GM12801 (cell line): Measurements from ENCODE around the gene STKLD1.

Experiments used
- TF ChIP-seq, protein P1 (sequence below): IDR thresholded peaks from one replicate; pipeline ENCODE4 v1.5.1; 2011; ENCODE audit warnings: control low read depth; ENCODE audit not compliant: insufficient read length; ENCODE audit errors: extremely low read depth

The STKLD1 gene

DNA sequence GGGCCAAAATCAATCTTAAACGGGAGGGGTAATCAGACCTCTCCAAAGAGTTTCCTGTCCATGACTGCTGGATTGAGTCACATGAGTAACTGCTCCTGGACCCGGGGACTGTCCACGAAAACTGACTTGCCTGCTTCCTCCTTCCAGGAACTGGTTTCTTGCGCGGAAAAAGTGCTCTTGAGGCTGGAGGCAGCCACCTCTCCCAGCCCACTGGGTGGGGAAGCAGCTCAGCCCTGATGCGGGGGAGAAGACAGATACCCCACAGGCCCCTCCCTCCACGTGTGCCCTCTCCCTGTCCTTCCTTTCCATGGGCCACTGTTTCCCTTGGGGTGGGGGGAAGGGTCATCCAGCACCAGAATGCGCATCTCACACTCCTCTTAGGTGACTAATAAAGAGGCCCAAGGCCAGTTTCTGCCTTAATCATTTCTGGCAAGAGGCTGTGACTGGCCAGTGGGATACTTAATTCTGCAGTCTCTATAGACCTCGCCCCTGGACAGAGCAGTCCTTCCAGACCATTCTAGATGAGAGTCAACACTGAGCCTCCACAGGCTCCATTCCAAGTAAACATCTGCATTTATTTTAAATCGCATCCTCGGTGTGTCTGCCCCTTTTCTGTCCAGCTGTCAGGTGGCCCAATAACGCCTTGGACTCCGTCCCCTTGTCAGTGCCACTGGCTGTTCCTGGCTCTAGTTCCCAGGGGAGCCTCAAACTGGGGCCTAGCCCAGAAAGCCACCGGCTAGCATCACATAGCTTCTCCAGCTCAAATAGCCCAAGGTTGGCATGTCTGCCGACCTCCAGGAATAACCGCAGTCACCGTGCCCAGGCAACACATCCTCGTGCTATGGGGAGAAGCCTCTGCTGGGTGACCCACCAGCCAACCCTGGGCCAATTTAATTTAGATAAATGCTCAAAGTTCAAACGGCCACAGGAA lies 29.6 kb downstream of the STKLD1 start:
- TF ChIP-seq, protein P1, sequence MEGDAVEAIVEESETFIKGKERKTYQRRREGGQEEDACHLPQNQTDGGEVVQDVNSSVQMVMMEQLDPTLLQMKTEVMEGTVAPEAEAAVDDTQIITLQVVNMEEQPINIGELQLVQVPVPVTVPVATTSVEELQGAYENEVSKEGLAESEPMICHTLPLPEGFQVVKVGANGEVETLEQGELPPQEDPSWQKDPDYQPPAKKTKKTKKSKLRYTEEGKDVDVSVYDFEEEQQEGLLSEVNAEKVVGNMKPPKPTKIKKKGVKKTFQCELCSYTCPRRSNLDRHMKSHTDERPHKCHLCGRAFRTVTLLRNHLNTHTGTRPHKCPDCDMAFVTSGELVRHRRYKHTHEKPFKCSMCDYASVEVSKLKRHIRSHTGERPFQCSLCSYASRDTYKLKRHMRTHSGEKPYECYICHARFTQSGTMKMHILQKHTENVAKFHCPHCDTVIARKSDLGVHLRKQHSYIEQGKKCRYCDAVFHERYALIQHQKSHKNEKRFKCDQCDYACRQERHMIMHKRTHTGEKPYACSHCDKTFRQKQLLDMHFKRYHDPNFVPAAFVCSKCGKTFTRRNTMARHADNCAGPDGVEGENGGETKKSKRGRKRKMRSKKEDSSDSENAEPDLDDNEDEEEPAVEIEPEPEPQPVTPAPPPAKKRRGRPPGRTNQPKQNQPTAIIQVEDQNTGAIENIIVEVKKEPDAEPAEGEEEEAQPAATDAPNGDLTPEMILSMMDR = no peak

DNA sequence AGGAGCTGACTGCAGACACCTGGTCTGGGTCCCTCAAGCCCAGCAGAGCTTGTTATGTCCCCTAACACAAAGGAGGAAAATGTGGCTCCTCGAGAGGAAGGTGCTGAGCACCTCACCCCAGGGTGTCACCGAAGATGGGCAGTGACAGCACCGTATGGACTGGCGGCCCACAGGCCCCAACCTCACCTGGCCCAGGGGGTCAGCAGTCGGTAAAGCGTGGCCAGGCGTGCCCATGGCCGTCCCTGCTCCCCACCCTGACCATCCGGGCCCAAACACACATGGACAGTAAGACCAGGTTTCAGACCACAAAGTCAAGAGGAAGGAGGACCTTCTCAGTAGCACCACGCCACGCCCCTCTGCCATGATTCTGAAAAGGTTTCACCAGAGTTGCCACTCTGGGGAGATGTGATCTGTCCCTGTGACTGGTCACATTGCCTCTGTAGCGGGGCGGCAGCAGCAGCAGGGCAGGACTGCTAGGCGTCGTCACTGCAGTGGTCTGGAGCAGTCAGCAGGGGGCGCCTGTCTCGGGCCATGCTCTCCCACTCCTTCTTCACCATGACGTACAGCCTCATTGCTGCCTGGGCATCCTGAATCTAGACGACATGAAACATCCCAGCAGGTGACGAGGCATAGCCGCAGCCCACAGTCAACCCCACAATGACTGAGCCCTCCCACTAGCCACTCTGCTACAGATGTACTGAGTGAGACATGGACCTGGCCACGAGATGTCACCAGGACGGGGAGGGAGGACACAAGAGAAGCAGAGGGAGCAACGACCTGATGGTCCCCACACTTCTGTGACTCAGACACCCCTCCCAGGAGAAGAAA lies 30.5 kb downstream of the STKLD1 start:
- TF ChIP-seq, protein P1 = peak; percentile 11

GRCh38 chr9:133408042-133408441 lies 31.9 kb downstream of the STKLD1 start:
- TF ChIP-seq, protein P1 = no peak

- TF ChIP-seq, protein P1 = no peak
Measured at GRCh38 chr9:133415170-133415569, 39.0 kb downstream of the STKLD1 start.

DNA sequence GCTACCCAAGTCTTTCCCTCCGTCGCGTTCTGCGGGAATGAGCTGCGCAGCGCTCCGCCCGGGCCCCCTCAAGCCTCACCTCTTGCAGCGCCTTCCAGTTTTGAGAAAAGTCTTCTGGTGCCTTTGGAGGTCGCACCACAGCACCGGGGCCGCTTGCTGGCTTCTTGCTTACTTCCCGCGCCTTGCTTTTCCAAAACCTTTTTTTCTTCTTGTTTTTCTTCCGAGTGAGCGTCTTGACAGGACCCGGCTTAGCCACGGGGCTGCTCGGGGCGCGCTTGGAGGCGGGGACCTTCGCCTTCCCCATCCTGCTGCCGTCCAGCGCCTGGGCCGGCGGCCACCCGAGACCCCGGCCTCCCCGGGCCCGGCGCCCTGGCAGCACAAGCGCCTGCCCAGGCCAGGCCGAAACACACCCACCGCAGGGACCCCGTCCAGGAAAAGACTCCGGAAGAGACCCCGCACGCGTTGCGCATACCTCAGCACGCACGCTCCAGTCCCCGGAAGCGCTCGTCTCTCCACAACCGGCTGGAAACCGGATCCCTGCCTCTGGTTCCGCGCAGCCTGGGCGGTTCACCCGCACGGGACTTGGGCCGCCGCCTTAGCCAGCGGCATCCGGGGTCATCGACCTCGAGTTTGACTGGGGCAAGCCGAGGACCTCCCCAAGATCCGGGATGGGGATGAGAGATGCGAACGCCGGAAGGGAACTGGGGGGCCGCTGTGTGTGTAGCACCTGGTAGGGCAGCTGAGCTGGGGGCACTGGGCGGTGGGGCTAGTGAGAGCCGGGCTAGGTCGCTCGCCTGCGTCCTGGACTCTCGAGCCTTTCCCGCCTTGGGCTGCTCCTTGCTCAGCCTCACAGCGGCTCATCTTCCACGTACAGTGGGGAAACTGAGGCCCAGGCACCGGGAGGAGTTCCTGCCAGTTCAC lies 41.6 kb downstream of the STKLD1 start, which contains the start of gene REXO4:
Gene REXO4, minus strand, starts transcription at position 470 of the 921 bp plus-strand sequence. Its CDS starts 166 bp downstream, at position 304.
- TF ChIP-seq, protein P1 = no peak

- TF ChIP-seq, protein P1 = no peak
Measured at GRCh38 chr9:133419005-133419404, 42.8 kb downstream of the STKLD1 start.
